H9 (cell line): Measurements from ENCODE around the gene TEC. TPM values are rescaled to one million over a fixed set of nuclear protein-coding genes. Genes with fewer than 3 reads are reported as not detected.

Experiments used
- DNase-seq: peaks from one replicate; pipeline ENCODE4 v3.0.0-alpha.2; 2017
- H2AFZ ChIP-seq: one replicate; pipeline ENCODE4 v1.6.1; 2013; ENCODE audit warnings: mild to moderate bottlenecking, low read length, control low read depth, moderate library complexity
- H2AK5ac ChIP-seq: 2 replicates; pipeline ENCODE4 v1.6.1; 2013; ENCODE audit warnings: low read length, control low read depth, mixed read lengths; ENCODE audit not compliant: insufficient read length
- H2BK120ac ChIP-seq: one replicate; pipeline ENCODE4 v1.6.1; 2013; ENCODE audit warnings: low read depth, mild to moderate bottlenecking, low read length, control low read depth, inconsistent platforms; ENCODE audit not compliant: poor library complexity, severe bottlenecking
- H2BK12ac ChIP-seq: 2 replicates; pipeline ENCODE4 v1.6.1; 2013; ENCODE audit warnings: low read length, control low read depth, mixed read lengths, low read depth; ENCODE audit not compliant: insufficient read length
- H2BK15ac ChIP-seq: 2 replicates; pipeline ENCODE4 v1.6.1; 2013; ENCODE audit warnings: low read depth, low read length, control low read depth
- H2BK20ac ChIP-seq: one replicate; pipeline ENCODE4 v1.6.1; 2013; ENCODE audit warnings: low read depth, mild to moderate bottlenecking, low read length, control low read depth, inconsistent platforms; ENCODE audit not compliant: poor library complexity, severe bottlenecking
- H2BK5ac ChIP-seq: 2 replicates; pipeline ENCODE4 v1.6.1; 2013; ENCODE audit warnings: low read length, control low read depth, mixed read lengths; ENCODE audit not compliant: insufficient read length
- H3K14ac ChIP-seq: 2 replicates; pipeline ENCODE4 v1.6.1; 2013; ENCODE audit warnings: low read length, control low read depth; ENCODE audit not compliant: insufficient read depth
- H3K18ac ChIP-seq: 2 replicates; pipeline ENCODE4 v1.6.1; 2013; ENCODE audit warnings: low read depth, mild to moderate bottlenecking, mixed read lengths, low read length, control low read depth; ENCODE audit not compliant: insufficient read length
- H3K23ac ChIP-seq: 2 replicates; pipeline ENCODE4 v1.6.1; 2013; ENCODE audit warnings: low read length, control low read depth, mixed read lengths, low read depth; ENCODE audit not compliant: insufficient read length
- H3K23me2 ChIP-seq: 2 replicates; pipeline ENCODE4 v1.6.1; 2013; ENCODE audit warnings: low read depth, mild to moderate bottlenecking, mixed read lengths, low read length, control low read depth; ENCODE audit not compliant: insufficient read length, poor library complexity, severe bottlenecking
- H3K27ac ChIP-seq: 2 replicates; pipeline ENCODE4 v1.5.1; 2013; ENCODE audit warnings: low read length, control low read depth, mixed read lengths, low read depth; ENCODE audit not compliant: insufficient read length
- H3K27me3 ChIP-seq: 2 replicates; pipeline ENCODE4 v1.6.1; 2013; ENCODE audit warnings: low read length, control low read depth, inconsistent platforms; ENCODE audit not compliant: insufficient read depth
- H3K4ac ChIP-seq: 2 replicates; pipeline ENCODE4 v1.6.1; 2013; ENCODE audit warnings: low read depth, mild to moderate bottlenecking, control low read depth, inconsistent platforms, low read length, moderate library complexity
- H3K4me1 ChIP-seq: 2 replicates; pipeline ENCODE4 v1.6.1; 2013; ENCODE audit warnings: low read length, control low read depth, inconsistent platforms; ENCODE audit not compliant: insufficient read depth
- H3K4me2 ChIP-seq: 2 replicates; pipeline ENCODE4 v1.6.1; 2013; ENCODE audit warnings: low read length, control low read depth, mixed read lengths; ENCODE audit not compliant: insufficient read length, insufficient read depth
- H3K56ac ChIP-seq: 2 replicates; pipeline ENCODE4 v1.6.1; 2013; ENCODE audit warnings: low read depth, mild to moderate bottlenecking, mixed read lengths, low read length, control low read depth; ENCODE audit not compliant: insufficient read length
- H3K79me1 ChIP-seq: 2 replicates; pipeline ENCODE4 v1.6.1; 2013; ENCODE audit warnings: low read depth, mild to moderate bottlenecking, moderate library complexity, low read length, control low read depth, inconsistent platforms; ENCODE audit not compliant: insufficient read depth, poor library complexity, severe bottlenecking
- H3K79me2 ChIP-seq: 2 replicates; pipeline ENCODE4 v1.6.1; 2013; ENCODE audit warnings: low read length, control low read depth, inconsistent platforms; ENCODE audit not compliant: insufficient read depth
- H3K9ac ChIP-seq: 2 replicates; pipeline ENCODE4 v1.6.1; 2013; ENCODE audit warnings: low read length, control low read depth, mixed read lengths; ENCODE audit not compliant: insufficient read length; ENCODE audit errors: extremely low read depth
- H3K9me3 ChIP-seq: one replicate; pipeline ENCODE4 v1.6.1; 2013; ENCODE audit warnings: low read depth, low read length, inconsistent platforms; ENCODE audit not compliant: control insufficient read depth
- H3T11ph ChIP-seq: one replicate; pipeline ENCODE4 v1.6.1; 2013; ENCODE audit warnings: mild to moderate bottlenecking, low read length, control low read depth, inconsistent platforms
- H4K20me1 ChIP-seq: one replicate; pipeline ENCODE4 v1.6.1; 2013; ENCODE audit not compliant: control insufficient read depth, insufficient read length, insufficient read depth
- H4K5ac ChIP-seq: 2 replicates; pipeline ENCODE4 v1.6.1; 2013; ENCODE audit warnings: low read depth, mild to moderate bottlenecking, mixed read lengths, low read length, control low read depth; ENCODE audit not compliant: insufficient read length
- H4K8ac ChIP-seq: replicated peaks from 2 replicates; pipeline ENCODE4 v1.6.1; 2013; ENCODE audit warnings: low read length, control low read depth, mixed read lengths, low read depth; ENCODE audit not compliant: insufficient read length
- H4K91ac ChIP-seq: 2 replicates; pipeline ENCODE4 v1.6.1; 2013; ENCODE audit warnings: low read depth, mild to moderate bottlenecking, moderate library complexity, mixed read lengths, low read length, control low read depth; ENCODE audit not compliant: insufficient read length
- H3K27ac Mint-ChIP-seq, 3 experiments: 2 replicates in 2 of 3; 3 replicates in 1 of 3; pipeline ENCODE4 v1.8.0; 2020 to 2021; ENCODE audit warnings: mixed read lengths in 3 of 3, mild to moderate bottlenecking in 1 of 3, moderate library complexity in 1 of 3
- H3K27me3 Mint-ChIP-seq: 2 replicates; pipeline ENCODE4 v1.8.0; 2021; ENCODE audit warnings: low read depth, mild to moderate bottlenecking, moderate library complexity, mixed read lengths
- H3K36me3 Mint-ChIP-seq, 3 experiments: 2 replicates in 2 of 3; 3 replicates in 1 of 3; pipeline ENCODE4 v1.8.0; 2020 to 2021; ENCODE audit warnings: low read depth in 3 of 3, mixed read lengths in 3 of 3; ENCODE audit not compliant: insufficient read depth in 1 of 3
- H3K4me1 Mint-ChIP-seq, 2 experiments: 2 replicates each; pipeline ENCODE4 v1.8.0; 2020; ENCODE audit warnings: mixed read lengths in 2 of 2
- H3K4me3 Mint-ChIP-seq, 2 experiments: 2 replicates in 1 of 2; 3 replicates in 1 of 2; pipeline ENCODE4 v1.8.0; 2020 to 2021; ENCODE audit warnings: mild to moderate bottlenecking in 2 of 2, mixed read lengths in 2 of 2, moderate library complexity in 1 of 2
- H3K9me3 Mint-ChIP-seq, 2 experiments: 2 replicates in 1 of 2; 3 replicates in 1 of 2; pipeline ENCODE4 v1.8.0; 2020; ENCODE audit warnings: mild to moderate bottlenecking in 2 of 2, mixed read lengths in 2 of 2, moderate library complexity in 1 of 2
- CTCF ChIP-seq: fragments of 200-600 bp; sonication (generic); conservative IDR thresholded peaks from 3 replicates; pipeline ENCODE4 v1.8.0; 2021; ENCODE audit warnings: antibody characterized with exemption, mild to moderate bottlenecking
- WGBS: extraction: QIAGEN DNeasy Blood & Tissue Kit; methylation state at CpG from one replicate; pipeline ENCODE4 v1.1.7; 2013; ENCODE audit warnings: missing lambda C conversion rate, low lambda C conversion rate, mixed read lengths; ENCODE audit not compliant: insufficient read length; ENCODE audit errors: extremely low coverage; 5-methylcytosine and 5-hydroxymethylcytosine counted together
- total RNA-seq: library from RNA; stranded (reverse); gene quantifications from 2 replicates; pipeline ENCODE4 v1.2.1, GENCODE V29; 2021

TEC gene
- total RNA-seq, 1 experiment from 2014 or later: 1.8 TPM

GRCh38 chr4:48138511-48138910 lies 131.1 kb downstream of the TEC start:
- H3K79me2 ChIP-seq: no peaks in the 10 kb centered on the region
- no peak overlapping the region for H2BK120ac ChIP-seq
- no peaks in the 10 kb centered on the region for H3K27me3 Mint-ChIP-seq
- no peaks in the 10 kb centered on the region for H3K9me3 Mint-ChIP-seq
- H3K4me1 ChIP-seq: no peaks in the 10 kb centered on the region
- no peak overlapping the region for H2AK5ac ChIP-seq
- H3K4me2 ChIP-seq: no peak overlapping the region
- H3K14ac ChIP-seq: no peak overlapping the region
- no peak overlapping the region for H3T11ph ChIP-seq
- H2BK12ac ChIP-seq: no peak overlapping the region
- no peaks in the 10 kb centered on the region for H3K27me3 ChIP-seq
- no peak overlapping the region for H3K56ac ChIP-seq
- no peak overlapping the region for H4K8ac ChIP-seq
- H3K9me3 ChIP-seq: no peaks in the 10 kb centered on the region
- H3K27ac Mint-ChIP-seq: no peak overlapping the region
- H3K23me2 ChIP-seq: no peaks in the 10 kb centered on the region
- no peaks in the 10 kb centered on the region for H3K79me1 ChIP-seq
- H3K9ac ChIP-seq: no peak overlapping the region
- no peak for TF ChIP-seq CTCF
- no CpG with 5 or more reads among the region's 7 CpGs for WGBS
- H3K4me1 Mint-ChIP-seq: no peaks in the 10 kb centered on the region
- no peaks in the 10 kb centered on the region; a peak in 3 of 7 replicates for H3K36me3 Mint-ChIP-seq
- H4K20me1 ChIP-seq: no peaks in the 10 kb centered on the region
- H3K18ac ChIP-seq: no peak overlapping the region
- H3K4ac ChIP-seq: no peak overlapping the region
- no peak overlapping the region for H2AFZ ChIP-seq
- no peak overlapping the region for H4K91ac ChIP-seq
- no peak overlapping the region for H4K5ac ChIP-seq
- no peak overlapping the region for H2BK15ac ChIP-seq
- no peak overlapping the region for H2BK5ac ChIP-seq
- H3K23ac ChIP-seq: no peak overlapping the region
- H3K27ac ChIP-seq: no peak overlapping the region
- no peak overlapping the region for H2BK20ac ChIP-seq
- no peak for DNase-seq
- no peak overlapping the region for H3K4me3 Mint-ChIP-seq
